ENCODE data around the gene LNPK.

DNA sequence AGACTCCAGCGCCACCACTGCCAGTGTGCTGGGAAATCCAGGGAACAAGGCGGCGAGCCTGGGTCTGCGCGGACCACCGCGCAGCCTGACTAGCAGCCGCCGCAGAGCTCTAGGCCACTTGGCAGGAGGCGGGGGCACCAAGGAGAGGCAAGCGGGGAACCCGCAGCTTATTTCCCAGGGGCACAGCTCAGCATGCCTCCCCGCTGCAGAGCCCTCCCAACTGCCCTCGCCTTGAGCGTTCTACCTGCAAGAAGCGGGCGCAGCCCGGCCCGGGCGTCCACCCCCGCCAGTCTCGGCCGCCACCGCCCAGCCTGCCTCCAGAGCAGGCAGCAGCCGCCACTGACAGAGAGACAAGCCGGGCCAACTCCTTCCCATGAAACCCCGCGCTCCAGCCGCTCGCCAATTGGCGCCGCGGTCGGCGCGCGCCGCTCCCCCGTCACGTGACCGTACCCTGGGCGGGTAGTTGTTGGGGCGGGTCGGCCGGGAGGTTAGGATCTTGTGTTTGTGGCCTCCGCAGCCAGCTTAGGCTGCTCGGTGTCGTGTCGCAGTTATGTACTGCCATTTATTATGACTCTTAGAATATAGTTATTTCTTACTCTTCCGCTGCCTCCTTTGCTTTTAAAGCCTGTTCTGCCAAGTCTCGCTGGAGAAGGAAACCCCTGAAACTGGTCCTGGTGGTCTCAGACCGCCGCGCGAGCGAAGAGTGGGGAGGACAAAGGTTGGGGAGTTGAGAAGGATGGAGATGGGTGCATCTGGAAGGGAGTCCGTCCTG is at the start of gene LNPK:
- TF ChIP-seq, protein P1, sequence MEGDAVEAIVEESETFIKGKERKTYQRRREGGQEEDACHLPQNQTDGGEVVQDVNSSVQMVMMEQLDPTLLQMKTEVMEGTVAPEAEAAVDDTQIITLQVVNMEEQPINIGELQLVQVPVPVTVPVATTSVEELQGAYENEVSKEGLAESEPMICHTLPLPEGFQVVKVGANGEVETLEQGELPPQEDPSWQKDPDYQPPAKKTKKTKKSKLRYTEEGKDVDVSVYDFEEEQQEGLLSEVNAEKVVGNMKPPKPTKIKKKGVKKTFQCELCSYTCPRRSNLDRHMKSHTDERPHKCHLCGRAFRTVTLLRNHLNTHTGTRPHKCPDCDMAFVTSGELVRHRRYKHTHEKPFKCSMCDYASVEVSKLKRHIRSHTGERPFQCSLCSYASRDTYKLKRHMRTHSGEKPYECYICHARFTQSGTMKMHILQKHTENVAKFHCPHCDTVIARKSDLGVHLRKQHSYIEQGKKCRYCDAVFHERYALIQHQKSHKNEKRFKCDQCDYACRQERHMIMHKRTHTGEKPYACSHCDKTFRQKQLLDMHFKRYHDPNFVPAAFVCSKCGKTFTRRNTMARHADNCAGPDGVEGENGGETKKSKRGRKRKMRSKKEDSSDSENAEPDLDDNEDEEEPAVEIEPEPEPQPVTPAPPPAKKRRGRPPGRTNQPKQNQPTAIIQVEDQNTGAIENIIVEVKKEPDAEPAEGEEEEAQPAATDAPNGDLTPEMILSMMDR (IDR thresholded peaks at IDR 0.05; ENCODE audit: borderline replicate concordance, extremely low read depth, low read length, poor library complexity, severe bottlenecking), result no peak
- no peak for TF ChIP-seq EZH2 (IDR thresholded peaks at IDR 0.05; ENCODE audit: borderline replicate concordance, low read depth, low read length, severe bottlenecking)

Data from DND-41 (cell line).